GM23248 (cell line): ENCODE data around the gene GRWD1. TPM values are rescaled to one million over a fixed set of nuclear protein-coding genes. Genes with fewer than 3 reads are reported as not detected.
A peak's percentile ranks its signal among the peaks of the same experiment; 100 is the strongest.

Source experiments
- DNase-seq: peaks from one replicate; pipeline ENCODE4 v3.0.0-alpha.2; 2015
- H2AFZ ChIP-seq: fragments of 200-600 bp; sonication (generic); 2 replicates; pipeline ENCODE4 v1.6.1; 2016; ENCODE audit warnings: antibody characterized with exemption
- H3F3A ChIP-seq: fragments of 200-600 bp; sonication (generic); 2 replicates; pipeline ENCODE4 v1.6.1; 2016; ENCODE audit warnings: mild to moderate bottlenecking, antibody characterized with exemption, mixed run types; ENCODE audit not compliant: insufficient read depth
- H3K27ac ChIP-seq: fragments of 200-600 bp; sonication (generic); 2 replicates; pipeline ENCODE4 v1.5.1; 2016; ENCODE audit warnings: mild to moderate bottlenecking
- H3K27me3 ChIP-seq: fragments of 200-600 bp; sonication (generic); replicated peaks from 2 replicates; pipeline ENCODE4 v1.6.1; 2016; ENCODE audit warnings: mild to moderate bottlenecking; ENCODE audit not compliant: insufficient read depth
- H3K36me3 ChIP-seq: fragments of 200-600 bp; sonication (generic); 2 replicates; pipeline ENCODE4 v1.6.1; 2016; ENCODE audit warnings: low read depth, mild to moderate bottlenecking
- H3K4me1 ChIP-seq: fragments of 200-600 bp; sonication (generic); 2 replicates; pipeline ENCODE4 v1.6.1; 2016; ENCODE audit warnings: mild to moderate bottlenecking; ENCODE audit not compliant: insufficient read depth
- H3K4me2 ChIP-seq: fragments of 200-600 bp; sonication (generic); one replicate; pipeline ENCODE4 v1.6.1; 2016; ENCODE audit warnings: mild to moderate bottlenecking; ENCODE audit not compliant: unreplicated experiment
- H3K4me3 ChIP-seq: fragments of 200-600 bp; sonication (generic); 2 replicates; pipeline ENCODE4 v1.5.1; 2016; ENCODE audit warnings: mild to moderate bottlenecking
- H3K79me2 ChIP-seq: fragments of 200-600 bp; sonication (generic); 2 replicates; pipeline ENCODE4 v1.6.1; 2016; ENCODE audit warnings: mild to moderate bottlenecking; ENCODE audit not compliant: insufficient read depth
- H3K9ac ChIP-seq: fragments of 200-600 bp; sonication (generic); 2 replicates; pipeline ENCODE4 v1.6.1; 2016; ENCODE audit warnings: mild to moderate bottlenecking
- H3K9me2 ChIP-seq: fragments of 200-600 bp; sonication (generic); 2 replicates; pipeline ENCODE4 v1.6.1; 2016; ENCODE audit warnings: mixed run types, mild to moderate bottlenecking, moderate library complexity; ENCODE audit not compliant: insufficient read depth
- H3K9me3 ChIP-seq: fragments of 200-600 bp; sonication (generic); one replicate; pipeline ENCODE4 v1.6.1; 2017; ENCODE audit warnings: low read depth
- H4K20me1 ChIP-seq: fragments of 200-600 bp; sonication (generic); 2 replicates; pipeline ENCODE4 v1.6.0; 2016; ENCODE audit not compliant: insufficient read depth
- EZH2 ChIP-seq: fragments of 200-600 bp; sonication (generic); IDR thresholded peaks from 2 replicates; pipeline ENCODE4 v1.6.1; 2018; ENCODE audit warnings: antibody characterized with exemption, mild to moderate bottlenecking; ENCODE audit not compliant: insufficient read depth, poor library complexity, severe bottlenecking
- EZH2phosphoT487 ChIP-seq: fragments of 200-600 bp; sonication (generic); IDR thresholded peaks from 2 replicates; pipeline ENCODE4 v1.6.1; 2018; ENCODE audit warnings: antibody characterized with exemption, moderate library complexity, mild to moderate bottlenecking, low read depth; ENCODE audit not compliant: insufficient read depth
- WGBS, 2 experiments: methylation state at CpG; one replicate each; pipeline ENCODE4 v1.1.6; 2015 to 2017; ENCODE audit warnings: low lambda C conversion rate in 2 of 2, low coverage in 1 of 2; ENCODE audit errors: missing lambda C conversion rate in 2 of 2; 5-methylcytosine and 5-hydroxymethylcytosine counted together
- in situ Hi-C: fragments of 300-500 bp; cut with MboI; formaldehyde crosslinking; loops from 2 replicates; pipeline ENCODE4 v1.15.0; 2020
- polyA plus RNA-seq: library from polyadenylated mRNA; unstranded; fragments of >200 nt; fragmentation: Nextera tagmentation; extraction: Ambion mirVana; gene quantifications from 2 replicates; pipeline ENCODE4 v1.2.1, GENCODE V29; 2016
- total RNA-seq: library from RNA; depleted of rRNA; stranded (reverse); fragments of >200 nt; shearing (Covaris generic); gene quantifications from 2 replicates; pipeline ENCODE4 v1.2.3, GENCODE V29; 2014; rRNA removed

The GRWD1 gene
- total RNA-seq (36.6 and 38.7 TPM in 2 replicates), polyA plus RNA-seq (34.1 and 41.5 TPM in 2 replicates)

GRCh38 chr19:48445606-48446481, at the start of gene GRWD1:
Gene GRWD1 (plus strand): TSS chr19:48445983. CDS start chr19:48446006, 23 bp downstream.
- no peaks in the 10 kb centered on the region for H3K27me3 ChIP-seq
- peaks cover 17% of the 10 kb centered on the region for H3F3A ChIP-seq
- peak within 1 kb of the TSS; percentile 84 for H3K4me2 ChIP-seq
- DNase-seq = peak; percentile 97
- WGBS, 2 experiments = 1% methylated on average over 61 of the region's 61 CpGs
- TF ChIP-seq EZH2phosphoT487 (no peak), EZH2 (no peak)
- peak within 1 kb of the TSS; percentile 92 for H3K9ac ChIP-seq
- in situ Hi-C loops = no loop called here
- H3K27ac ChIP-seq = peak within 1 kb of the TSS; percentile 81
- H3K36me3 ChIP-seq = peaks cover 15% of the 10 kb centered on the region
- no peaks in the 10 kb centered on the region for H3K4me1 ChIP-seq
- no peaks in the 10 kb centered on the region for H3K9me3 ChIP-seq
- no peaks in the 10 kb centered on the region for H3K9me2 ChIP-seq
- peak within 1 kb of the TSS; percentile 95 for H3K4me3 ChIP-seq
- peak within 1 kb of the TSS; percentile 80 for H2AFZ ChIP-seq
- H3K79me2 ChIP-seq = peaks cover 30% of the 10 kb centered on the region
- H4K20me1 ChIP-seq = no peaks in the 10 kb centered on the region

- Histone ChIP-seq H3K9me3 (no peaks in the 10 kb centered on the region), H2AFZ (no peak overlapping the region), H3K4me1 (peaks cover 11% of the 10 kb centered on the region), H3F3A (peaks cover 19% of the 10 kb centered on the region), H3K36me3 (no peaks in the 10 kb centered on the region), H3K79me2 (peaks cover 6% of the 10 kb centered on the region), H3K4me2 (no peak overlapping the region), H3K9ac (no peak overlapping the region), H3K9me2 (no peaks in the 10 kb centered on the region), H3K27ac (no peak overlapping the region), H3K27me3 (peaks cover 3% of the 10 kb centered on the region; the same call in 1 of the 2 replicates), H4K20me1 (no peaks in the 10 kb centered on the region), H3K4me3 (no peak overlapping the region)
- 52 to 56% methylated on average over 13 to 24 of the region's 24 CpGs for WGBS, 2 experiments
- DNase-seq = no peak
- in situ Hi-C loops = no loop called here
- no peak for TF ChIP-seq EZH2
- TF ChIP-seq EZH2phosphoT487 = no peak
Observed at GRCh38 chr19:48396016-48396823, 49.6 kb upstream of the GRWD1 start.

DNA sequence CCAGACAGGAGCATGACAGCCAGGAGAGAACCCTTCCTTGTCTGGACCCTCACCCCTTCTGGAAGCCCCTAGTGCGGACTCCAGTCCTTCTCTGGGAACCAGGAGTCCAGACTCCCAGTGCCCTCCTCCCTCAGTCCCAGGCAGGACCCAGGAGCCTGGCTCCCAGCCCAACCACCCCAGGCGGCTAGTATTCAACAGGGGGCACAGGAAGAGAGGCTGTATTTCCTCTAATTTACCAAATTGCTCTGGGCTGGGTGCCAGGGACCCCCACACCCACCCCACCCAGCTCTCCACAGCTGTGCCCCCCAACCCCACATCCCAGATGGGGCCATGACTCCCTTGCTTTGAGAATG, 49.0 kb upstream of the GRWD1 start:
- Histone ChIP-seq H3K4me3 (peak overlapping the region; percentile 92; the same call in 1 of the 2 replicates), H3K9me3 (no peaks in the 10 kb centered on the region), H3F3A (peaks cover 19% of the 10 kb centered on the region), H3K27ac (no peak overlapping the region), H3K9ac (peak overlapping the region; percentile 99; the same call in 1 of the 2 replicates), H4K20me1 (no peaks in the 10 kb centered on the region), H2AFZ (no peak overlapping the region), H3K4me2 (peak overlapping the region; percentile 98), H3K9me2 (no peaks in the 10 kb centered on the region), H3K79me2 (no peaks in the 10 kb centered on the region), H3K27me3 (peaks cover 3% of the 10 kb centered on the region; the same call in 1 of the 2 replicates), H3K4me1 (peaks cover 11% of the 10 kb centered on the region), H3K36me3 (no peaks in the 10 kb centered on the region)
- no peak for DNase-seq
- TF ChIP-seq EZH2 (no peak), EZH2phosphoT487 (no peak)
- in situ Hi-C loops = no loop called here
- 70 to 87% methylated on average over 2 of the region's 2 CpGs for WGBS, 2 experiments
